Erythroblast (primary cell): ENCODE measurements around the gene TSPOAP1.

ENCODE experiments used
- GATA1 ChIP-seq: IDR thresholded peaks from 2 replicates; pipeline ENCODE4 v1.6.1; 2011; ENCODE audit warnings: low read depth, mild to moderate bottlenecking, control low read depth, low read length, moderate library complexity
- POLR2A ChIP-seq: IDR thresholded peaks from 2 replicates; pipeline ENCODE4 v1.6.1; 2011; ENCODE audit warnings: mild to moderate bottlenecking, low read length

GRCh38 chr17:58269557-58270291 is 58.9 kb downstream of the TSPOAP1 start:
- TF ChIP-seq POLR2A (no peak), GATA1 (no peak)
